PC-9 (cell line): ENCODE data around the gene MAML3. TPM values are rescaled to one million over a fixed set of nuclear protein-coding genes. Genes with fewer than 3 reads are reported as not detected.

Experiments
- BruUV-seq: library from RNA; stranded (reverse); fragments of 400-500 nt; replicated peaks from 2 replicates; lab custom pipeline; 2021; lab: Mats Ljungman, UMichigan
- CTCF ChIA-PET: fragments of 300-600 bp; sonication (Branson Sonifier 250); formaldehyde crosslinking; loops from one replicate; lab custom pipeline; 2022; ENCODE audit warnings: antibody characterized with exemption; lab: Charles Lee
- POLR2A ChIA-PET: fragments of 300-600 bp; sonication (Branson Sonifier 250); formaldehyde crosslinking; loops from one replicate; lab custom pipeline; 2022; ENCODE audit warnings: antibody characterized with exemption; ENCODE audit not compliant: unreplicated experiment; lab: Charles Lee
- DNase-seq, 2 experiments: peaks; one replicate each; pipeline versions ENCODE4 v3.0.0 to v3.0.0-alpha.2; 2015 to 2022; ENCODE audit warnings: mixed read lengths in 1 of 2
- H2AFZ ChIP-seq: fragments of 200-600 bp; sonication (generic); 2 replicates; pipeline ENCODE4 v1.8.1; 2017; ENCODE audit warnings: antibody characterized with exemption
- H3F3A ChIP-seq: fragments of 200-600 bp; sonication (generic); 2 replicates; pipeline ENCODE4 v1.8.1; 2017; ENCODE audit warnings: antibody characterized with exemption, mild to moderate bottlenecking, low read depth; ENCODE audit not compliant: insufficient read depth
- H3K27ac ChIP-seq: fragments of 200-600 bp; sonication (generic); 2 replicates; pipeline ENCODE4 v1.6.1; 2016; ENCODE audit warnings: mixed run types
- H3K27me3 ChIP-seq: fragments of 200-600 bp; sonication (generic); 2 replicates; pipeline ENCODE4 v1.6.1; 2016; ENCODE audit warnings: low read depth, mixed run types; ENCODE audit not compliant: insufficient read depth
- H3K36me3 ChIP-seq: fragments of 200-600 bp; sonication (generic); 2 replicates; pipeline ENCODE4 v1.6.1; 2016; ENCODE audit warnings: low read depth, mixed run types
- H3K4me1 ChIP-seq: fragments of 200-600 bp; sonication (generic); replicated peaks from 2 replicates; pipeline ENCODE4 v1.6.1; 2016; ENCODE audit warnings: mixed run types; ENCODE audit not compliant: insufficient read depth
- H3K4me2 ChIP-seq: fragments of 200-600 bp; sonication (generic); 2 replicates; pipeline ENCODE4 v1.6.1; 2017; ENCODE audit warnings: mixed run types
- H3K4me3 ChIP-seq: fragments of 200-600 bp; sonication (generic); 2 replicates; pipeline ENCODE4 v1.6.1; 2016; ENCODE audit warnings: mixed run types
- H3K79me2 ChIP-seq: fragments of 200-600 bp; sonication (generic); 2 replicates; pipeline ENCODE4 v1.6.1; 2017; ENCODE audit warnings: low read depth, mixed run types
- H3K9me2 ChIP-seq: fragments of 200-600 bp; sonication (generic); 2 replicates; pipeline ENCODE4 v1.8.1; 2017; ENCODE audit warnings: mild to moderate bottlenecking; ENCODE audit not compliant: insufficient read depth
- H3K9me3 ChIP-seq: fragments of 200-600 bp; sonication (generic); 2 replicates; pipeline ENCODE4 v1.8.1; 2016; ENCODE audit warnings: low read depth; ENCODE audit not compliant: insufficient read depth
- H4K20me1 ChIP-seq: fragments of 200-600 bp; sonication (generic); 2 replicates; pipeline ENCODE4 v1.8.1; 2017; ENCODE audit not compliant: insufficient read depth
- CTCF ChIP-seq: fragments of 200-600 bp; sonication (generic); conservative IDR thresholded peaks from 2 replicates; pipeline ENCODE4 v1.6.1; 2017; ENCODE audit warnings: mixed run types, antibody characterized with exemption, mild to moderate bottlenecking, moderate library complexity
- EZH2 ChIP-seq: fragments of 200-600 bp; sonication (generic); IDR thresholded peaks from 2 replicates; pipeline ENCODE4 v1.8.0; 2017; ENCODE audit warnings: antibody characterized with exemption, low read depth
- intact Hi-C: fragments of 100-400 bp; cut with micrococcal nuclease; formaldehyde crosslinking; loops from one replicate; pipeline ENCODE4 v1.10.0; 2022; ENCODE audit not compliant: unreplicated experiment
- total RNA-seq: library from RNA; stranded (reverse); gene quantifications from 2 replicates; pipeline ENCODE4 v1.2.3, GENCODE V29; 2021

The MAML3 gene
- total RNA-seq, 1 experiment from 2014 or later: 15.2 TPM

- BruUV-seq: no TSS peak
- Histone ChIP-seq H4K20me1 (no peaks in the 10 kb centered on the region), H3K9me2 (no peaks in the 10 kb centered on the region), H3K4me2 (no peak overlapping the region), H3K36me3 (no peaks in the 10 kb centered on the region), H3F3A (peaks cover 44% of the 10 kb centered on the region), H3K4me3 (no peak overlapping the region), H2AFZ (no peak overlapping the region), H3K4me1 (peaks cover 48% of the 10 kb centered on the region), H3K9me3 (no peaks in the 10 kb centered on the region), H3K27me3 (no peaks in the 10 kb centered on the region), H3K79me2 (peaks cover 73% of the 10 kb centered on the region), H3K27ac (no peak overlapping the region)
- TF ChIP-seq EZH2 (no peak), CTCF (no peak)
- intact Hi-C loops: no loop called here
- POLR2A ChIA-PET: no interaction called here
- CTCF ChIA-PET: no interaction called here
- no peak for DNase-seq
Observed at GRCh38 chr4:140042634-140043033, 111.3 kb downstream of the MAML3 start.

- Histone ChIP-seq H3K27ac (peak overlapping the region; percentile 95), H3K27me3 (no peaks in the 10 kb centered on the region), H2AFZ (no peak overlapping the region), H3K4me1 (peaks cover 34% of the 10 kb centered on the region), H4K20me1 (no peaks in the 10 kb centered on the region), H3K4me2 (peak overlapping the region; percentile 71), H3K9me2 (no peaks in the 10 kb centered on the region), H3K79me2 (peaks cover 78% of the 10 kb centered on the region), H3K36me3 (no peaks in the 10 kb centered on the region), H3K9me3 (no peaks in the 10 kb centered on the region), H3K4me3 (no peak overlapping the region), H3F3A (peaks cover 31% of the 10 kb centered on the region)
- ChIA-PET POLR2A (interaction anchor here (0.6 to 1.0 kb wide), 2 partner anchors 9 to 60 kb away, joined by 4 to 5 read pairs; no protein-coding TSS in a partner anchor), CTCF (no interaction called here)
- DNase-seq: peak; percentile 12 to 65
- intact Hi-C loops: no loop called here
- TF ChIP-seq CTCF: no peak
- no peak for TF ChIP-seq EZH2
- no TSS peak for BruUV-seq
Observed at GRCh38 chr4:140038031-140038533, 115.9 kb downstream of the MAML3 start.

- peaks cover 76% of the 10 kb centered on the region for H3K79me2 ChIP-seq
- H4K20me1 ChIP-seq: no peaks in the 10 kb centered on the region
- peaks cover 30% of the 10 kb centered on the region for H3F3A ChIP-seq
- no peaks in the 10 kb centered on the region for H3K9me2 ChIP-seq
- intact Hi-C loops: loop anchor here (1.0 kb wide), 1 partner anchor 17 kb away; no protein-coding TSS in a partner anchor
- peak overlapping the region; percentile 95 for H3K27ac ChIP-seq
- no TSS peak for BruUV-seq
- ChIA-PET POLR2A (interaction anchor here (0.6 to 1.0 kb wide), 5 partner anchors 10 to 1022 kb away, joined by 3 to 9 read pairs (median 7); no protein-coding TSS in a partner anchor), CTCF (no interaction called here)
- H3K4me1 ChIP-seq: peaks cover 34% of the 10 kb centered on the region
- H3K36me3 ChIP-seq: no peaks in the 10 kb centered on the region
- no peak overlapping the region for H3K4me3 ChIP-seq
- DNase-seq: peak; percentile 46 to 95
- H2AFZ ChIP-seq: no peak overlapping the region
- peak overlapping the region; percentile 71 for H3K4me2 ChIP-seq
- no peaks in the 10 kb centered on the region for H3K9me3 ChIP-seq
- TF ChIP-seq CTCF: no peak
- TF ChIP-seq EZH2: no peak
- H3K27me3 ChIP-seq: no peaks in the 10 kb centered on the region
Observed at GRCh38 chr4:140037353-140038030, 116.5 kb downstream of the MAML3 start.
